ENCODE measurements around the gene POLR1E.

Gene POLR1E, protein sequence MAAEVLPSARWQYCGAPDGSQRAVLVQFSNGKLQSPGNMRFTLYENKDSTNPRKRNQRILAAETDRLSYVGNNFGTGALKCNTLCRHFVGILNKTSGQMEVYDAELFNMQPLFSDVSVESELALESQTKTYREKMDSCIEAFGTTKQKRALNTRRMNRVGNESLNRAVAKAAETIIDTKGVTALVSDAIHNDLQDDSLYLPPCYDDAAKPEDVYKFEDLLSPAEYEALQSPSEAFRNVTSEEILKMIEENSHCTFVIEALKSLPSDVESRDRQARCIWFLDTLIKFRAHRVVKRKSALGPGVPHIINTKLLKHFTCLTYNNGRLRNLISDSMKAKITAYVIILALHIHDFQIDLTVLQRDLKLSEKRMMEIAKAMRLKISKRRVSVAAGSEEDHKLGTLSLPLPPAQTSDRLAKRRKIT

DNA sequence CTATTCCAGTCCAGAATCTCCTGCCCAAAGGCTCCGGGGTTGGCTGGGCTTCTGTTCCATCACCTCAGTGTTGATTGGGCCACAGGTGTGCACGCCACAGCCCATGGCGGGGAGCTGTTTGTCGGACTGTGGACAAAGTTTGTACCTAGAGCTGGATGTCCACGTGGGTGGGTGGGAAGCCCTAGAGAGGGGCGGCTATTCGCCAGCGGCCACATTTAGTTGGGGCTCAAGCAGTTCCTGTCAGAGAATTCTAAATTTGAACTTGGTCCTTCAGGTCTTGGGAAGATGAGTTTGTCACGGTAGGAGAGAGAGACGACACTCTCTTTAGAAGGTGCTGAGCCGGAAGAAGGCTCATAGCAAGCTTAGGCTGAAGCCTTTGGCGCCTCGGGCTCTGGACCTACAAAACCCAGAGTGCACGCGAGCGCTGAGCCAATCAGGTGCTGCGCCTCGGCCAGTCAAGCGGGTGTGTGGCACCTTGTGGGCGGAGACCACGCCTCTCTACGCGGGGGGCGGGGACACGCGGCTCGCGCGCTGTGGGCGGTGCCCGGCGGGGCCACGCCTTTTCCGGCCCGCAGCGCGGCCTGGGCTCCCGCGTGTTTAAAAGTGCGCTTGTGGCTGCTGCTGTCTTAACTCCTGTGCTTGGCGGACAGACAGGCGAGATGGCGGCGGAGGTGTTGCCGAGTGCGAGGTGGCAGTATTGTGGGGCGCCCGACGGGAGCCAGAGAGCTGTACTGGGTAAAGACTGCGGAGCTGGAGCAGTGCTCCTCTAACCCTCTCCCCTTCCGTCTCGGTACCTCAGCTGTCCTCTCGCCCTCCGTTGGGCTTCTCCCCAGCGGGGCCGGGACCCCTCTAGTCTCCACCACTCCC is at the start of gene POLR1E:
POLR1E (plus strand) TSS at position 560 of the 867 bp plus-strand sequence; CDS start at position 660, 100 bp downstream.
- TF ChIP-seq GATA3 (IDR thresholded peaks at IDR 0.05; ENCODE audit: low read depth, low read length) (no peak), GATA2 (IDR thresholded peaks at IDR 0.05; ENCODE audit: low read depth, low read length) (no peak)

DNA sequence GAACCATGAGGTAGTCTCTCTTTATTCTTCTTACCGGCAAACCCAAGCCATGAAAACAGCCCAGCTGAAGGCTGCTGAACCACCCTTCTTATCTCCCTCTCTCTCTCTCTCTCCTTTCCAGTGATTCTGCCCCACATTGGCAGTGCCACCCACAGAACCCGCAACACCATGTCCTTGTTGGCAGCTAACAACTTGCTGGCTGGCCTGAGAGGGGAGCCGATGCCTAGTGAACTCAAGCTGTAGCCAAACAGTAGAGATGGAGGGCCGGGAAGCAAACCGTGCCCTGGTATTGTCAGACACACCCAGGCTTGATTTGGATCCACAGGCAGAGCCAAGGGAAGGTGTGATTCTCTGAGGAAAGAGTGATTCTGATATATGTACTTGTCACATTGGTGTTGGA is 49.2 kb upstream of the POLR1E start:
- TF ChIP-seq GATA2 (IDR thresholded peaks at IDR 0.05; ENCODE audit: low read depth, low read length) (no peak), GATA3 (IDR thresholded peaks at IDR 0.05; ENCODE audit: low read depth, low read length) (no peak)

DNA sequence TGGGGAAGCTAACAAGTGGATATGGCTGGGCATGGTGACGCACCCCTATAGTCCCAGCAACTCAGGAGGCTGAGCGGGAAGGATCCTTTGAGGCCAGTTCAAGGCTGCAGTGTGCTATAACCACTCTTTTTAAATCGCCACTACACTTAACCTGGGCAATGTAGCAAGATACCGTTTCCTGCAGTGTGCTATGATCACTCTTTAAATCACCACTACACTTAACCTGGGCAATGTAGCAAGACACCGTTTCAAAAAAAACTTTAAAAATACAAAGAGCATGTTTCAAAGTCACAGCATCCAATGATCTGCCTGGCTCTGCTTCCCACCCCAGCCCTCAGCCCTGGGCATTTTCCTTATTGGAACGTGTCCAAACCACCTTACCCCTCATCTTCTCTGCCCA is 48.7 kb upstream of the POLR1E start:
- TF ChIP-seq GATA3 (IDR thresholded peaks at IDR 0.05; ENCODE audit: low read depth, low read length) (no peak), GATA2 (IDR thresholded peaks at IDR 0.05; ENCODE audit: low read depth, low read length) (no peak)

DNA sequence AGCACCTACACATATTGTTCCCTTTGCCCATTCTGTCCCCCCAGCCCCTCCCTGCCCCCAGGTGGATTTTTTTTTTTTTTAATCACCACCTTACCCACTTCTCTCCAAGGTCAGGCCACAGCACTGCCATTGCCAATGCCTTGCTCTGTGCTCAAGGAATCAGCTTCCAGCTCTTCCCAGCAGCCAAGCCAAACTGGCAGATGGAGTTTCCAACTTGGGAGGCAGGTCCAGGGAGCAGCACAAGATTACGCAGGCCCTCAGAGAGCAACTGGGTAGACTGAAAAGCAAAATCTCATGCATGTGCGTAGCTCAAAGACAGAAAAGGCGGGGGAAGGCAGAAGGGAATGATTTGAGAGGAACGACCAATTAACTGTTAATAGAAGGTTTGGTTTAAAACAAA is 48.1 kb upstream of the POLR1E start:
- TF ChIP-seq GATA3 (IDR thresholded peaks at IDR 0.05; ENCODE audit: low read depth, low read length) (no peak), GATA2 (IDR thresholded peaks at IDR 0.05; ENCODE audit: low read depth, low read length) (no peak)

DNA sequence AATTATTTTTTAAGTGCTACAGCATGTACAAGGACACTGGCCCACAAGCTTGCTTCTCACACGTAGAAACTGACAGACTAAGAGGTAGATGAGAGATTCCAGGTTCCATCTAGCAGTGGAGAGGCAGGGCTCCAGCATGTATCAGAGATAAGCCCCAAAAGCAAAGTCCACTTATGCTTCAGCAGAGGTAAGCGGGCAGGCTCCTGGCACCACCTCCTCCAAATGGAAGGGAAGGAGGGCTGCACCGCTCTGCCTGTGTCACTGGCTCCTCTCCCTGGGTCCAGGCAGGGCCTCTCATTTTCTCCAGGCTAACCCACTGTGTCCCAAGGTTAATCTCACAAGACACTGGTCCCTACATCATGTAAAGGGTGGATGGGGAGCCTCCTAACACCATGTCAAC is 47.4 kb upstream of the POLR1E start:
- TF ChIP-seq GATA3 (IDR thresholded peaks at IDR 0.05; ENCODE audit: low read depth, low read length): no peak
- TF ChIP-seq GATA2 (IDR thresholded peaks at IDR 0.05; ENCODE audit: low read depth, low read length): no peak

DNA sequence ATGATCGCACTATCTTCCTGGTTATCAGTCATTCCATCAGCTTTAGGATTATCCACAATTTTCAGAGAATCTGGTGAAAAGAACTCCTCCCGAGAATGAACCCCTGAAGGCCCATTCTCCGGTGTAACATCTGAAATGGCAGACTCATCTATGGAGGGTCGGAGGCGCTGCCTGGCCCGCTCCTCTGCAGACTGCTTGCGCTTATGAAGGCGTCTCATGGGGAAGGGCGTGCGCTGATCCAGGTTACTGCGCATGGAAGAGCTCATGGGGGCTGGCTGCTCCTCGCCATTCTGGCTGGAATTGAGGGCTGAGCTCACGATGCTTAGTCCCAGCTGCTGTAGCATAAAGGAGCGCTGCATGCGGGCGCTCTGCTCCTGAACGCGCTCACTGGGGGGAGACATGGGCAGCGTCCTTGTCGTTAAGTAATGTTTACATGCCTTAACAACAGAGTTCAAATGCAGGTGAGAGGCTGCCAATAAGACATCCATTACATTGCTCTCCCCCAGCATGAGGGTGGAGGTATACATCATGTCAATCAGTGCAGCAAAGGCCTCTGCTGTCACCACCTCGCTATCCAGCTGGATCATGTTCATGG is 43.9 kb upstream of the POLR1E start:
- no peak for TF ChIP-seq GATA2 (IDR thresholded peaks at IDR 0.05; ENCODE audit: low read depth, low read length)
- no peak for TF ChIP-seq GATA3 (IDR thresholded peaks at IDR 0.05; ENCODE audit: low read depth, low read length)

DNA sequence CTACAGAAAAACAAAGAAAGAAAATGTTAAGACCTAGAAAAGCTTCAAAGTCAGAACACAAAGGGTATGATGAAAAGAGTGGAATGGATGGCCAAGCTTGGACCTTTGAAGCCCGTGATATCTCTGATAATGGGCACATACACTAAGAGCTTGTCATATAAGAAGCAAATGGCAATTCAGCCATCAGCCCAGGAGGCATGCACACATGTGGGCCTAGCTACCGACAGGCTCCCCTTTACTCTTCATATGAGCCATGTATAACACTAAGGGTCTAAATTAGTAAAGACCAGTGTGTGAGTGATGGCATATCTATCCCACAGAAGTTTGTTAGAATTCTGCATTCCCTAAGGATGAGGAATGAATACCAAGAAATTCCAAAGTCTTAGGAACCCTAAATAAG is 43.2 kb upstream of the POLR1E start:
- TF ChIP-seq GATA3 (IDR thresholded peaks at IDR 0.05; ENCODE audit: low read depth, low read length): no peak
- TF ChIP-seq GATA2 (IDR thresholded peaks at IDR 0.05; ENCODE audit: low read depth, low read length): no peak

DNA sequence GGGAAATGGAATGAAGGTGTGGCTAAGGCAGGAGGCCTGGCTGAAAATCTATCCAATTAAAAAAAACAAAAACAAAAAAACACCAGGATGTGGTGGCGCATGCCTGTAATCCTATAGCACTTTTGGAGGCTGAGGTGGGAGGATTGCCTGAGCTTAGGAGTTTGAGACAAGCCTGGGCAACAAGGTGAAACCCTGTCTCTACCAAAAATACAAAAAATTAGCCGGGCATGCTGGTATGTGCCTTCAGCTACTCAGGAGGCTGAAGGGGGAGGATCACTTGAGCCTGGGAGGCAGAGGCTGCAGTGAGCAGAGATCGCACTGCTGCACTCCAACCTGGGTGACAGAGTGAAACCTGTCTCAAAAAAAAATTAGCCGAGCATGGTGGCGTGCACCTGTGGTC is 42.2 kb upstream of the POLR1E start:
- TF ChIP-seq GATA3 (IDR thresholded peaks at IDR 0.05; ENCODE audit: low read depth, low read length) (no peak), GATA2 (IDR thresholded peaks at IDR 0.05; ENCODE audit: low read depth, low read length) (no peak)

DNA sequence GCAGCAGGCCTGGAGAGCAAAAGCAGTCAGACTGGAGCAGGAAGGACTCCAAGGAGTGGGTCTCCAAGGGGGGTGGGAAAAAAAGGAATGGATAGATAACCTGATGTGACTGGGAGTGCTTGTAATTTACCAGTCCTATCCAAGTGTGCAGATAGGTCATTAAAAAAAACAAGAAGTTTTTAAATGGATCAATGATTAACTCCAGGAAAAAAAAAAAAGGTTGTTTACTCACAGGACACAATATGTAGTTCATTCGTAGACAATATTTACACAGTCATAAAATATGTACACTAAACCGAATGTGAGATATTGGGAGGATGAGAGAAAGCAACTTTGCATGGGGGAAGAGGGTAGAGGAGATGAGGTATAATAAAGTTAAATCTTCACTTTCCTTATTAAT is 40.9 kb upstream of the POLR1E start:
- TF ChIP-seq GATA2 (IDR thresholded peaks at IDR 0.05; ENCODE audit: low read depth, low read length) (no peak), GATA3 (IDR thresholded peaks at IDR 0.05; ENCODE audit: low read depth, low read length) (no peak)

DNA sequence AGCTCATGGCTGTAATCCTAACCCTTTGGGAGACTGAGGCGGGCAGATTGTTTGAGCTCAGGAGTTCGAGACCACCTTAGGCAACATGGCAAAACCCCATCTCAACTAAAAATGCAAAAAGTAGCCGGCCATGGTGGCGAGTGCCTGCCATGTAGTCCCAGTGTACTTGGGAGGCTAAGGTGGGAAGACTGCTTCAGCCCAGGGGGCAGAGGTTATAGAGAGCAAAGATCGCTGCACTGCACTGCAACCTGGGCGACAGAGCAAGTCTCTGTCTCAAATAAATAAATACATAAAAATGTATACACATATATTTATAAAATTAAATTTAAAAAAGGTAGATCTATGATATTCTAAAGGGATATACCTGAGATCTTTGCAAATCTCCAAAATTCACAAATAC is 39.9 kb upstream of the POLR1E start:
- TF ChIP-seq GATA2 (IDR thresholded peaks at IDR 0.05; ENCODE audit: low read depth, low read length) (no peak), GATA3 (IDR thresholded peaks at IDR 0.05; ENCODE audit: low read depth, low read length) (no peak)

DNA sequence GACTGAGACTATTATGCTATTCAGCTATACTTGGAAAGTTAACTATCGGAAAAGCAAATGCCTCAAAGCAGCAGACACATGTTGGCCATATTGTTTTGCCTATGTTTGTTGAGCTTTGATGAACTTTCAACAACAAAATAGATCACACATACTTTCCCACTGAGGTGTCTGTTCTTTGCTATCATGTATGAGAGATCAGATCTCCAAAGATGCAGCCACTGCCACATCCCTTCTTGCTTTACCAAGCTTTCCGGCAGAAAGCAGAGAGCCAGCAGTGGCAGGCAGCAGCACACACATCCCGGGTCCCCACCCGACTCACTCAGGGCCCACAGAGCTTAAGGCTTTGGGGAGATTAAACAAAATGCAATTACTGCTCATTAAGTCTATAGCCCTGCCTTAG is 39.3 kb upstream of the POLR1E start:
- TF ChIP-seq GATA2 (IDR thresholded peaks at IDR 0.05; ENCODE audit: low read depth, low read length) (no peak), GATA3 (IDR thresholded peaks at IDR 0.05; ENCODE audit: low read depth, low read length) (no peak)

DNA sequence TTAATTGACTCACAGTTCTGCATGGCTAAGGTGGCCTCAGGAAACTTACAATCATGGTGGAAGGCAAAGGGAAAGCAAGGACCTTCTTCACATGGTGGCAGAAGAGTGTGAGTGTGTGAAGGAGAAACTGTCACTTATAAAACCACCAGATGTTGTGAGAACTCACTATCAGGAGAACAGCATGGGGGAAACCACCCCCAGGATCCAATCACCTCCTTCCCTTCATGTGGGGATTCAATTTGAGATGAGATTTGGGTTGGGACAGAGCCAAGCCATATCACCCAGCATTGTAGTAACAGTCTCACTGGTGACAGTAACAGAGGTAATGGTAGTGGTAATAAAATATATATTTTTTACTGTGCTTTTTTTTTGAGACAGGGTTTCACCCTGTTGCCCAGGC is 38.6 kb upstream of the POLR1E start:
- TF ChIP-seq GATA3 (IDR thresholded peaks at IDR 0.05; ENCODE audit: low read depth, low read length) (no peak), GATA2 (IDR thresholded peaks at IDR 0.05; ENCODE audit: low read depth, low read length) (no peak)

DNA sequence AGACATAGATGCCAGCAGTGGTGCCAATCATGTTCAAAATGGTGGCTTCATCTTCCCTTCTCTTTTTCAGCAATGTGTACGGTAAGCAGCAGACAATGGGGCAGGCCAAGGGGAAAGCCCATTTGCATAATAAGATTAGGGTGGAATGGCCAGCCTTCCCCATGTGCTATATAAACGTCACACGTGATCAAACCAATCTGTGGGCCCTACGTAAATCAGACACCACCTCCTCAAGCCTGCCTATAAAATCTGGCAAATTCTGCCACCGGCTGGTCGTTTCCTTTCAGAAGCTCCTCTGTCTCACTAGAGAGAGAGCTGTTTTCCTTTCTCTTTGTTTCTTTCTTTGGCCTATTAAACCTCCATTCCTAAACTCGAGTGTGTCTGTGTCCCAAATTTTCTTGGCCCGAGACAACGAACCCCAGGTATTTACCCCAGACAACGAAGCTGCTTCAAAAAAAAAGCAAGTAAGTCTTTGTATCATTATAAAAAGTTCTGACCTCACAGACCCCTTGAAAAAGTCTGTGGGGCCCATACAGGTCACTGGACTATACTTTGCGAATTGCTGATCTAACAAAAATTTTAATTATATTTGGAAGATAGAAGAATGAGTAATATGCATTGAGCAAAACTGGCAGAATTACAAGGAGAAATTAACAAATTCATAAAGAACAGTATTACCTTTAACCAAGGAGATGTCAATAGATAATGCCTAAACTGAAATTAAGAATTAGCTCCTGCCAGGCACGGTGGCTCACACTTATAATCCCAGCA is 35.7 kb upstream of the POLR1E start:
- TF ChIP-seq GATA2 (IDR thresholded peaks at IDR 0.05; ENCODE audit: low read depth, low read length): no peak
- TF ChIP-seq GATA3 (IDR thresholded peaks at IDR 0.05; ENCODE audit: low read depth, low read length): no peak

DNA sequence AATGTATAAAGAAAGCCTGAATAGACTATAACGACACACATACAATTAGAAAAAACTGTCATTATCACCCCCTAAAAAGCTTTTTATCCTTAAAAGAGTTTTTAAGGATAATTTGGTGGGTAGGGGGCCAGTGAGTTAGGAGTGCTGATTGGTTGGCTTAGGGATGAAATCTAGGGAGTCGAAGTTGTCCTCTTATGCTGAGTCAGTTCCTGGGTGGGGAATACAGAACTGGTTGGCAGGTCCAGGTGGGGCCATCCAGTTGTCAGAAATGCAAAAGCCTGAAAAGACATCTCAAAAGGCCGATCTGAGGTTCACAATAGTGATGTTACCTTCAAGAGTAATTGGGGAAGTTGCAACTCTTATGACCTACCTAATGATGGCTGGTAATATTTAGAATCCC is 34.1 kb upstream of the POLR1E start:
- TF ChIP-seq GATA3 (IDR thresholded peaks at IDR 0.05; ENCODE audit: low read depth, low read length) (no peak), GATA2 (IDR thresholded peaks at IDR 0.05; ENCODE audit: low read depth, low read length) (no peak)
